Frontal cortex (tissue), 4 donors: ENCODE results near the gene SLC5A1. TPM values are rescaled to one million over a fixed set of nuclear protein-coding genes. Genes with fewer than 3 reads are reported as not detected.

Experiments used
- DNase-seq, 2 donors: peaks; one replicate each; pipeline ENCODE4 v3.0.0; 2012; ENCODE audit warnings: low spot score in 2 of 2
- FAIRE-seq: peaks from 2 replicates; lab custom pipeline; 2012; peaks lifted over from hg19 to GRCh38; lab: Jason Lieb, UNC
- total RNA-seq: library from RNA; depleted of rRNA; stranded (reverse); fragments of >200 nt; gene quantifications from one replicate; pipeline ENCODE4 v1.2.3, GENCODE V29; 2014
- donor health status: control.
- donor health status: control.
- donor health status: control.

SLC5A1 gene
- total RNA-seq, 1 donor from 2014 or later, result not detected

- no peak for FAIRE-seq
- no peak for DNase-seq
Measured at GRCh38 chr22:32048069-32048468, 5.0 kb downstream of the SLC5A1 start.

GRCh38 chr22:32050678-32051515 is 7.8 kb downstream of the SLC5A1 start:
- DNase-seq, result no peak

GRCh38 chr22:32052244-32052643 is 9.2 kb downstream of the SLC5A1 start:
- FAIRE-seq, result no peak
- no peak for DNase-seq

More at GRCh38 chr22:32050678-32051515, 7.8 kb downstream of the SLC5A1 start:
- FAIRE-seq, result no peak

- FAIRE-seq, result no peak
- no peak for DNase-seq
Measured at GRCh38 chr22:32052936-32053791, 10.1 kb downstream of the SLC5A1 start.

- no peak for FAIRE-seq
- no peak for DNase-seq
Measured at GRCh38 chr22:32055069-32055468, 12.0 kb downstream of the SLC5A1 start.

GRCh38 chr22:32058656-32059260 is 15.7 kb downstream of the SLC5A1 start:
- FAIRE-seq (no peak), DNase-seq (no peak)

GRCh38 chr22:32059426-32059825 is 16.4 kb downstream of the SLC5A1 start:
- DNase-seq (no peak), FAIRE-seq (no peak)

GRCh38 chr22:32063701-32064100 is 20.6 kb downstream of the SLC5A1 start:
- FAIRE-seq, result no peak
- no peak for DNase-seq

- FAIRE-seq (no peak), DNase-seq (no peak)
Measured at GRCh38 chr22:32066820-32067219, 23.8 kb downstream of the SLC5A1 start.

- FAIRE-seq, result no peak
Measured at GRCh38 chr22:32067613-32068012, 24.6 kb downstream of the SLC5A1 start.

GRCh38 chr22:32069579-32070372 is 26.7 kb downstream of the SLC5A1 start:
- no peak for FAIRE-seq
- DNase-seq, result no peak

More at GRCh38 chr22:32067613-32068012, 24.6 kb downstream of the SLC5A1 start:
- no peak for DNase-seq

GRCh38 chr22:32073262-32073661 is 30.2 kb downstream of the SLC5A1 start:
- DNase-seq, result no peak
- FAIRE-seq, result no peak

- FAIRE-seq (no peak), DNase-seq (no peak)
Measured at GRCh38 chr22:32073823-32074380, 30.8 kb downstream of the SLC5A1 start.

- DNase-seq (no peak), FAIRE-seq (no peak)
Measured at GRCh38 chr22:32075997-32076760, 33.1 kb downstream of the SLC5A1 start.

- DNase-seq, result no peak
Measured at GRCh38 chr22:32076761-32077084, 33.7 kb downstream of the SLC5A1 start.

GRCh38 chr22:32077151-32077550 is 34.1 kb downstream of the SLC5A1 start:
- FAIRE-seq (no peak), DNase-seq (no peak)

More at GRCh38 chr22:32076761-32077084, 33.7 kb downstream of the SLC5A1 start:
- no peak for FAIRE-seq

- DNase-seq, result no peak
Measured at GRCh38 chr22:32079130-32080089, 36.3 kb downstream of the SLC5A1 start.

GRCh38 chr22:32080904-32081303 is 37.8 kb downstream of the SLC5A1 start:
- FAIRE-seq (no peak), DNase-seq (peak in 1 of 2 donors; percentile 28)

More at GRCh38 chr22:32079130-32080089, 36.3 kb downstream of the SLC5A1 start:
- FAIRE-seq, result no peak
